Lower leg skin (tissue), 4 donors: Measurements from ENCODE around the gene MVP. TPM values are rescaled to one million over a fixed set of nuclear protein-coding genes. Genes with fewer than 3 reads are reported as not detected.

ENCODE experiments used
- DNase-seq, 2 donors: peaks; one replicate each; pipeline ENCODE4 v3.0.0-alpha.2; 2019; ENCODE audit warnings: low spot score in 2 of 2
- H3K4me3 ChIP-seq: fragments of 200-600 bp; sonication (generic); 2 replicates; pipeline ENCODE4 v1.5.1; 2017; ENCODE audit warnings: mild to moderate bottlenecking, low read depth; ENCODE audit not compliant: poor library complexity, severe bottlenecking
- CTCF ChIP-seq, 3 donors: fragments of 450-650 bp; IDR thresholded peaks; one replicate each; pipeline ENCODE4 v1.5.1; 2016; ENCODE audit warnings: antibody characterized with exemption in 3 of 3, mild to moderate bottlenecking in 3 of 3, moderate library complexity in 2 of 3
- POLR2A ChIP-seq, 2 donors: fragments of 450-650 bp; IDR thresholded peaks; one replicate each; pipeline ENCODE4 v1.6.1; 2016 to 2017; ENCODE audit warnings: antibody characterized with exemption in 2 of 2, mild to moderate bottlenecking in 1 of 2, moderate library complexity in 1 of 2
- WGBS, 2 donors: methylation state at CpG; one replicate each; pipeline ENCODE4 v1.1.5; 2018; 5-methylcytosine and 5-hydroxymethylcytosine counted together
- intact Hi-C: fragments of 100-400 bp; cut with DNase I; formaldehyde crosslinking; loops from one replicate; pipeline ENCODE4 v1.15.0; 2023; ENCODE audit warnings: low total_unique reads
- total RNA-seq, 4 donors: library from RNA; depleted of rRNA; stranded (reverse); fragments of >200 nt; gene quantifications; one replicate each; pipeline ENCODE4 v1.1.0, GENCODE V29; 2016

The MVP gene
- total RNA-seq, 4 donors from 2014 or later, result 58.2 to 94.1 (median 70.4) TPM

GRCh38 chr16:29812754-29813643 lies 7.3 kb upstream of the MVP start:
- 71 to 83% methylated on average over 7 to 9 of the region's 9 CpGs for WGBS, 2 donors
- TF ChIP-seq CTCF (IDR thresholded peaks at IDR 0.05) (no peak), POLR2A (IDR thresholded peaks at IDR 0.05) (no peak)
- intact Hi-C loops, result no loop called here
- H3K4me3 ChIP-seq, result no peak overlapping the region
- DNase-seq, result no peak

- TF ChIP-seq CTCF (IDR thresholded peaks at IDR 0.05) (no peak), POLR2A (IDR thresholded peaks at IDR 0.05) (no peak)
- intact Hi-C loops, result no loop called here
- no peak for DNase-seq
- 79 to 81% methylated on average over 24 of the region's 24 CpGs for WGBS, 2 donors
- H3K4me3 ChIP-seq, result no peak overlapping the region
These were observed 6.4 kb upstream of the MVP start for GRCh38 chr16:29813644-29814562.

GRCh38 chr16:29814592-29814991 lies 5.7 kb upstream of the MVP start:
- DNase-seq, result no peak
- intact Hi-C loops, result no loop called here
- 84 to 87% methylated on average over 5 of the region's 5 CpGs for WGBS, 2 donors
- no peak overlapping the region for H3K4me3 ChIP-seq
- TF ChIP-seq POLR2A (IDR thresholded peaks at IDR 0.05), result no peak

GRCh38 chr16:29815032-29815721 lies 5.1 kb upstream of the MVP start:
- 4 to 8% methylated on average over 39 of the region's 39 CpGs for WGBS, 2 donors
- intact Hi-C loops, result no loop called here
- TF ChIP-seq POLR2A (IDR thresholded peaks at IDR 0.05) (no peak), CTCF (IDR thresholded peaks at IDR 0.05) (no peak)
- peak in 1 of 2 donors; percentile 92 for DNase-seq
- no peak overlapping the region for H3K4me3 ChIP-seq

- peak; percentile 99 to 100 for DNase-seq
- peak in 1 of 3 donors; percentile 79 for TF ChIP-seq CTCF (IDR thresholded peaks at IDR 0.05)
- TF ChIP-seq POLR2A (IDR thresholded peaks at IDR 0.05), result no peak
- H3K4me3 ChIP-seq, result peak within 1 kb of the TSS; percentile 84
- 0% methylated on average over 42 to 66 of the region's 70 CpGs for WGBS, 2 donors
- intact Hi-C loops, result no loop called here
These were observed 4.2 kb upstream of the MVP start, which contains the start of gene PAGR1 for GRCh38 chr16:29815793-29816693. TSS of gene PAGR1 (plus strand) at chr16:29816152. CDS start at chr16:29816526, 374 bp downstream.
